Measurements from ENCODE around the gene MMP25.
"Not testable (repeated sequence)": the region's sequence is repeated elsewhere in the genome, so short reads cannot be mapped to it uniquely, and the experiment has no call there.

Gene MMP25

DNA sequence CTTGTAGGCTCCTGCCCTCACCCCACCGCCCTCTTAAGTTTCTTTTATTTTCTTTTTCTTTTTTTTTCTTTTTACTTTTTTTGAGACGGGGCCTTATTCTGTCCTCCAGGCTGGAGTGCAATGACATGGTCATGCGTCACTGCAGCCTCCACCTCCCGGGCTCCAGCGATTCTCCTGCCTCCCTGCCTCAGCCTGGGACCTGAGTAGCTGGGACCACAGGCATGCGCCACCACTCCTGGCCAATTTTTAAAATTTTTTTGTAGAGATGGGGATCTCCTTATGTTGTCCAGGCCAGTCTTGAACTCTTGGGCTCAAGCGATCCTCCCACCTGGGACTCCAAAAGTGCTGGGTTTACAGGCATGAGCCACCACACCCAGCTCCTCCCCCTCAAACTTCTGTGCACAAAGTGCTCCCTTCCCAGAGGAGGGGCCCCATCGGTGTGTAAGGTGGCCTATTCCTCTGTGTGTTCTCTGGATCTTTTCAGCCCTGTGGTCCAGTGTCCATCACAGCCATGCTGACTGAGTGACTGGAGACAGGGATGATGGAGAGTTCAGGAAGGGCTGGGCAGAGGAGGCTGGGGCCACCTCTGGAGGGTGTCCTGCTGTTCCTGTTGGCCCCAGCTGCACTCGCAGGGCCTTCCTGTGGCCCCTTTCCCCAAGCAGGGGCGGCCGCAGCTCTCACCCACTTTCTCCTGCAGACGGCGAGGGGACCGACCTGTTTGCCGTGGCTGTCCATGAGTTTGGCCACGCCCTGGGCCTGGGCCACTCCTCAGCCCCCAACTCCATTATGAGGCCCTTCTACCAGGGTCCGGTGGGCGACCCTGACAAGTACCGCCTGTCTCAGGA, 10.2 kb downstream of the MMP25 start:
- no peak for DNase-seq

GRCh38 chr16:3057181-3058138, 11.1 kb downstream of the MMP25 start:
- no peak for DNase-seq

DNA sequence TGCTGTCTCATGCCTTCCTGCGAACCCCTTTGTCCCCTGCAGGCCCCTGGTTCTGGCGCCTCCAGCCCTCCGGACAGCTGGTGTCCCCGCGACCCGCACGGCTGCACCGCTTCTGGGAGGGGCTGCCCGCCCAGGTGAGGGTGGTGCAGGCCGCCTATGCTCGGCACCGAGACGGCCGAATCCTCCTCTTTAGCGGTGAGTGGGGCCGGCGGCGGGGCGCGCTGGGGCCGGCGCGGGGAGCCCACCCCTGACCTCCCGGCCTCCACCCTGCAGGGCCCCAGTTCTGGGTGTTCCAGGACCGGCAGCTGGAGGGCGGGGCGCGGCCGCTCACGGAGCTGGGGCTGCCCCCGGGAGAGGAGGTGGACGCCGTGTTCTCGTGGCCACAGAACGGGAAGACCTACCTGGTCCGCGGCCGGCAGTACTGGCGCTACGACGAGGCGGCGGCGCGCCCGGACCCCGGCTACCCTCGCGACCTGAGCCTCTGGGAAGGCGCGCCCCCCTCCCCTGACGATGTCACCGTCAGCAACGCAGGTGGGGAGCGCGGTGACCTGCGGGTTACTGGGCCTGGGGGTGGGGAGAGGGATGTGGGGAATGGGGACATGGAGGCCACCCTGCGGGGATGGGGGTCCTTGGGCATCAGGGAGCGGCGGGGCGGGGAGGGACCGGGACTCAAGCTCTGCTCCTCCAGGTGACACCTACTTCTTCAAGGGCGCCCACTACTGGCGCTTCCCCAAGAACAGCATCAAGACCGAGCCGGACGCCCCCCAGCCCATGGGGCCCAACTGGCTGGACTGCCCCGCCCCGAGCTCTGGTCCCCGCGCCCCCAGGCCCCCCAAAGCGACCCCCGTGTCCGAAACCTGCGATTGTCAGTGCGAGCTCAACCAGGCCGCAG, 12.0 kb downstream of the MMP25 start:
- DNase-seq = peak; percentile 51

GRCh38 chr16:3059041-3059722, 12.8 kb downstream of the MMP25 start:
- peak; percentile 85 to 89 for DNase-seq

- DNase-seq = no peak
Observed at GRCh38 chr16:3059723-3060242, 13.4 kb downstream of the MMP25 start.

DNA sequence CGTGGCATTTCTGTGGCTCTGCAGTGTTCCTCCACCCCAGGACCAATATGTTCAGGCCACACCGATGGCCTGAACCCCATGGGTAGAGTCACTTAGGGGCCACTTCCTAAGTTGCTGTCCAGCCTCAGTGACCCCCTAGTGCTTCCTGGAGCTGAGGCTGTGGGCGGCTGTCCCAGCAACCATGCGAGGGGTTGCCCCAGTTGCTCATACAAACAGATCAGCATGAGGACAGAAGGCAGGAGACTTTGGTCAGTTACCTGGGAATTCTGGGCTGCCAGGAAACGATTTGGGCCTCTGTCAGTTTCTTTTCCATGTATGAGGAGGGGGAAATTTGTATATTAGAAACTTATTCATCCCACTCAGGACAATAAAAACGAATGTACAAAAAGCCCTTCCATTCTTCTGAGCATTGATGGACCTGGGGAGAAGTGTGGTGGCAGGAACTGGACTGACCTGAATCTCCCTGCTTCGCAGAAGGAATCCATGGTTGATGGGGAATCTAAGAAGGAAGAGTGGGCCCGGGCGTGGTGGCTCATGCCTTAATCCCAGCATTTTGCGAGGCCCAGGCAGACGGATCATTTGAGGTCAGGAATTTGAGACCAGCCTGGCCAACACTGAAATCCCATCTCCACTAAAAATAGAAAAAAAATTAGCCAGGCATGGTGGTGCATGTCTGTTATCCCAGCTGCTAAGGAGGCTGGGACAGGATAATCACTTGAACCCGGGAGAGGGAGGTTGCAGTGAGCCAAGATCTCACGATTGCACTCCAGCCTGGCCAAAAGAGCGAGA, 14.2 kb downstream of the MMP25 start:
- no peak for DNase-seq

- no peak for DNase-seq
Observed at GRCh38 chr16:3062553-3062952, 16.2 kb downstream of the MMP25 start.

DNA sequence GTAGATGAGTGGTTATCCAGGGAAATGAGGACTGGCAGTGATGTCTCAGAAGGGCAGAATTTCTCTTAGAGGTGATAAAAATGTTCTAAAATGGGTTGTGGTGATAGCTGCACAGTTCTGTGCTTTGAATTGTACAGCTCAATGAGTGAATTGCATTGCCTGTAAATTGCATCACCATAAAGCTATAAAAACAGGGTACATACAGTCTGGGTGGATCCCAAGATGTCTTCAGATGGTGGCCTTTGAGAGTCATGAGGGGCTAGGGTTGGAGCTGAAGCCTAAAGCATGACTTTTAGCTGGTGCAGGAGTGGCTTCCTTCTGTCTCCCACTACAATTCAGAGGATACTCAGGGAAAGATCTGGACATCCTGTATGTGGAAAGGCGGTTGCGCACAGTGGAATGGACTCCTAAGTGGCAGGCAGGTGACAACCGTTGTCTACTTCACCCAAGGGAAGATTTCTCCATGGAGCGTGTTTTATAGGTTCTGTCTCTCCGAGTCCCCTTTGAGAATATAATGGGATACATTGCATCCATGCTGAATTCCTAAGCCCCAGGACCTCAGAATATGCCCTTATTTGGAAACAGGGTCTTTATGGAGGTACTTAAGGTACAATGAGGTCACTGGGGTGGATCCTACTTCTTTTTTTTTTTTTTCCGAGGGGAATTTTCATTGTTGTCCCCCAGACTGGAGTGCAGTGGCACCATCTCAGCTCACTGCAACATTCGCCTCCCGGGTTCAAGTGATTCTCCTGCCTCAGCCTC, 17.4 kb downstream of the MMP25 start:
- DNase-seq = no peak

- peak; percentile 72 to 88 for DNase-seq
Observed at GRCh38 chr16:3065069-3065741, 18.8 kb downstream of the MMP25 start, which contains the start of gene IL32. IL32 (plus strand) TSS chr16:3065640; CDS start chr16:3065812, 172 bp downstream.

GRCh38 chr16:3065742-3066439, 19.5 kb downstream of the MMP25 start:
- DNase-seq = no peak

DNA sequence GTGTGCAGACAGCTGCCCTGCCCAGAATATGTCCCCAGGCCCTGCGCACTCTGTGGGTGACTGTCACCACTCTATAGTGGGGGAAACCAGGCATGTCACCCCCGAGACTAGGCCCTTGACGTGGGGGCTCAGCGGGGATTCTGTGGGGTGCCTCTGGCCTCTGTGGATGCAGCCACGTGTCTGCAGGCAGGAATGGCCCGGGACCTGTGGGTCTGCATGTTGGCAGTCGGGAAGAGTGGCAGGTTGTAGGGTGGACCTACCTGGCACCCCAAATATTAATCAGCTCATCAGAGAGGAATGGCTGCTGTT, 20.0 kb downstream of the MMP25 start:
- DNase-seq = no peak

GRCh38 chr16:3068487-3068886, 22.1 kb downstream of the MMP25 start:
- peak in 1 of 2 donors; percentile 46 for DNase-seq

- not testable (repeated sequence) for DNase-seq
Observed at GRCh38 chr16:3069146-3069545, 22.8 kb downstream of the MMP25 start.

GRCh38 chr16:3070608-3071111, 24.3 kb downstream of the MMP25 start:
- DNase-seq = peak in 1 of 2 donors; percentile 48

- DNase-seq = peak in 1 of 2 donors; percentile 37
Observed at GRCh38 chr16:3071655-3072054, 25.3 kb downstream of the MMP25 start.

DNA sequence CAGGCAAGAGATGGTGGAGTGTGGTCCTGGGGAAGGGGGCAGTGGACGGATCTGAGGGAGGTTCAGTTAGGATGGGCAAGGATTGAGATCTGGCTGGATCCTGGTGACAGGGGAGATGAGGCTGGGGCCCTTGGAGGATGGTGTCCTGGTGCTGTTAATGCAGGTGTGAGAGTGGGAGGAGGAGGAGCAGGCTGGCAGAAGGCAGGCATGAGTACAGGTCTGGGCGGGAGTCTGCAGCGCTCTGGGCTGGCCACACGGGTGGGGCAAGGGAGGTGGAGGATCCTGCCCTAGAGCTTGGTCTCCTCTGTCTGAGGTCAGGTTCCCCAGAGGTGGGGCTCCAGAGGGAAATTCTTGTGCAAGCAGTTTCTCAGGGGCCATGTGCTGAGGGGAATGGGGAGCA, 25.8 kb downstream of the MMP25 start:
- DNase-seq = peak in 1 of 2 donors; percentile 53

DNA sequence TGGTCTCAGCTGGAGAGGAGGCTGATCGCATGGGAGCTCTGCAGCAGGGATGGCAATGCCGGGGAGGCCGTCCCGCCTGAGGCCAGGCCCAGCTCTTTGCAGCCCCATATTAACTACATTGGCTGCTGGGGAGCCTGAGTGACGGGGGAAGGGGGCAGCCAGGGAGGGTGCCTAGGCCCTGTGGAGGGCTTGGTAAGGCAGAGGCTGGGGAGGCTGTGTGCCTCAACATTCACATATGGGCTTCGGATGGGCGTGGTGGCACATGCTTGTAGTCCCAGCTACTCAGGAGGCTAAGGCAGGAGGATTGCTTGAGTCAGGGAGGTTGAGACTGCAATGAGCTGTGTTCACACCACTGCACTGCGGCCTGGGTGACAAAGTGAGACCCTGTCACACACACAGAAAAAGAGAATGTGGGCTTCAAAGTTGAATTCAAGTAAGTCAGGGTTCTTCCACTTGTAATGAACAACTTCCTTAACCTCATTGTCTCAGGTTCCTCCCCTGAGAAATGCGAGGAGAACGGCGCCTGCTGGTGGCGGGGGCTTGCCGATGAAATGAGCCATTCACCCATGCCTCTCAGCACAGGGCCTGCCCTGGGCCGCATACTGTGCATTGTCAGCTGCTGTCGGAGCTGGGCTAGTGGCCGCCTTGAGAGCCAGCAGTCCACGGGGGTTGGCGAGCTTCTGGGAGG, 26.4 kb downstream of the MMP25 start:
- peak in 1 of 2 donors; percentile 62 for DNase-seq

DNA sequence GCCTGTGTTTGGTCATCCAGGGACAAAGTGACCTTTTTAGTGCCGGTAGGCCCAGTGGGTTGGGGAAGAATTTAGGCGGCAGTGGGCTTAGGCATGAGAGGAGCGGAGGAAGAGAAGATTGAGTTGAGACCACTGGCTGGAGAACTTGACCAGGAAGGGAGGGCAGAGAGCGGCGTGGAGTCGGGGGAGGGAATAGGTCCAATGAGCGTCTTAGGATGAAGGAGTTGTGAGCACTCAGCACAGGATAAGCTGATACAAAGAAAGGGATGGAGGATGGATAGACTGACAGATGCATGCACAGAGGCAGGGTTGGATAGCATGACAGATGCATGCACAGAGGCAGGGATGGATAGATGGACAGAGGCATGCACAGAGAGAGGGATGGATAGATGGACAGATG, 27.1 kb downstream of the MMP25 start:
- no peak for DNase-seq
